ENCODE measurements around the gene PAIP2.

- no peak for TF ChIP-seq POLR2A (IDR thresholded peaks at IDR 0.05)
- peak in 7 of 11 experiments; percentile 28 to 84 (median 56) for TF ChIP-seq CTCF (IDR thresholded peaks at IDR 0.05 in 8 of 11, conservative IDR thresholded peaks at IDR 0.05 in 3 of 11)
- TF ChIP-seq POLR2AphosphoS5 (IDR thresholded peaks at IDR 0.05): peak in 1 of 3 donors; percentile 8
Measured at GRCh38 chr5:139394123-139394653, 52.5 kb downstream of the PAIP2 start.
